ENCODE data around the gene PCBP3.

Gene PCBP3

GRCh38 chr21:45856442-45856841, 212.9 kb downstream of the PCBP3 start:
- no peak for TF ChIP-seq CTCF (IDR thresholded peaks at IDR 0.05)

GRCh38 chr21:45856906-45857305, 213.4 kb downstream of the PCBP3 start:
- no peak for TF ChIP-seq CTCF (IDR thresholded peaks at IDR 0.05)

GRCh38 chr21:45857761-45858160, 214.2 kb downstream of the PCBP3 start:
- TF ChIP-seq CTCF (IDR thresholded peaks at IDR 0.05): no peak

GRCh38 chr21:45858180-45858579, 214.7 kb downstream of the PCBP3 start:
- TF ChIP-seq CTCF (IDR thresholded peaks at IDR 0.05): no peak

GRCh38 chr21:45859041-45859761, 215.7 kb downstream of the PCBP3 start:
- TF ChIP-seq CTCF (IDR thresholded peaks at IDR 0.05): no peak

- no peak for TF ChIP-seq CTCF (IDR thresholded peaks at IDR 0.05)
These were observed 216.3 kb downstream of the PCBP3 start for GRCh38 chr21:45859762-45860357.

- TF ChIP-seq CTCF (IDR thresholded peaks at IDR 0.05): no peak
These were observed 217.1 kb downstream of the PCBP3 start for GRCh38 chr21:45860493-45861155.

All from LNCAP (cell line).